ENCODE data around the gene RASSF10.

Gene RASSF10

DNA sequence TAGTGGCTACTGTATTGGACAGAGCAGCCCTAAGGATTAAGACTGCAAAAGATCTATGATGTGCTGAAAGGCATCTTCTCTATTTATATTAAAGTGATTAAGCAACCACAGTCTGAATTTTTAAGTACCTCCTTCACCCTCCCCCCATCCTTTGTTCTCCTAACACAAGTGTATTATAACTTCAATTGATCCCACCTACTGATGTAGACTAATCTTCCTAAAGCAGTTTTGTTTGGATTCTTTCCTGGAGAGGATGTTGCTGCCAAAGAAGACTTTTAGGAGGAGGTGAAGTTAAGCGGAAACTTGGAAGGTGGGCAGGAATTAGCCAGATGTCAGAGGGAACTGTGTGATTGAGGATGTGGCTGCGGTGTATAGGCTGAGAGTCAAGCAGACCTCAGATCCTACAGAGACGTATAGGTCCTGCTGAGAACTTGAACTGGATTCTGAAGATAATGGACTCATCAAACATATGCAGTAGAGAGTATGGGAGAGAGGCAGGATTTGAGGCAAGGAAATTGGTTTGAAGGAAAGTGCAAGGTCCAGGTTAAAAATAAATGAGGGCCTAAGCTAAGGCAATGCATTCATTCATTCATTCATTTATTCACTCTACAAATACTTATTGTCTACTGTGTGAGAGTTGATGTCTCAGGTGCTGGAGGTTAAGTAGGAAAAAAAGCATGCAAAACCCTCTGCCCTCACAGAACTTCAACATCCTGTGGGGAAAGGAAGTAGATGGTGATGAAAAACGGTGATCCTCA is 5.2 kb upstream of the RASSF10 start:
- H3K27me3 ChIP-seq (ENCODE audit: insufficient read depth, poor library complexity, severe bottlenecking), result peaks cover 17% of the 10 kb centered on the region
- TF ChIP-seq, protein P1, sequence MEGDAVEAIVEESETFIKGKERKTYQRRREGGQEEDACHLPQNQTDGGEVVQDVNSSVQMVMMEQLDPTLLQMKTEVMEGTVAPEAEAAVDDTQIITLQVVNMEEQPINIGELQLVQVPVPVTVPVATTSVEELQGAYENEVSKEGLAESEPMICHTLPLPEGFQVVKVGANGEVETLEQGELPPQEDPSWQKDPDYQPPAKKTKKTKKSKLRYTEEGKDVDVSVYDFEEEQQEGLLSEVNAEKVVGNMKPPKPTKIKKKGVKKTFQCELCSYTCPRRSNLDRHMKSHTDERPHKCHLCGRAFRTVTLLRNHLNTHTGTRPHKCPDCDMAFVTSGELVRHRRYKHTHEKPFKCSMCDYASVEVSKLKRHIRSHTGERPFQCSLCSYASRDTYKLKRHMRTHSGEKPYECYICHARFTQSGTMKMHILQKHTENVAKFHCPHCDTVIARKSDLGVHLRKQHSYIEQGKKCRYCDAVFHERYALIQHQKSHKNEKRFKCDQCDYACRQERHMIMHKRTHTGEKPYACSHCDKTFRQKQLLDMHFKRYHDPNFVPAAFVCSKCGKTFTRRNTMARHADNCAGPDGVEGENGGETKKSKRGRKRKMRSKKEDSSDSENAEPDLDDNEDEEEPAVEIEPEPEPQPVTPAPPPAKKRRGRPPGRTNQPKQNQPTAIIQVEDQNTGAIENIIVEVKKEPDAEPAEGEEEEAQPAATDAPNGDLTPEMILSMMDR (IDR thresholded peaks at IDR 0.05; ENCODE audit: insufficient read depth, low read length), result no peak
- no peak for TF ChIP-seq GABPA (IDR thresholded peaks at IDR 0.05; ENCODE audit: low read depth)
- no peak for TF ChIP-seq SPI1 (IDR thresholded peaks at IDR 0.05; ENCODE audit: borderline replicate concordance, low read depth)
- TF ChIP-seq, protein P2, sequence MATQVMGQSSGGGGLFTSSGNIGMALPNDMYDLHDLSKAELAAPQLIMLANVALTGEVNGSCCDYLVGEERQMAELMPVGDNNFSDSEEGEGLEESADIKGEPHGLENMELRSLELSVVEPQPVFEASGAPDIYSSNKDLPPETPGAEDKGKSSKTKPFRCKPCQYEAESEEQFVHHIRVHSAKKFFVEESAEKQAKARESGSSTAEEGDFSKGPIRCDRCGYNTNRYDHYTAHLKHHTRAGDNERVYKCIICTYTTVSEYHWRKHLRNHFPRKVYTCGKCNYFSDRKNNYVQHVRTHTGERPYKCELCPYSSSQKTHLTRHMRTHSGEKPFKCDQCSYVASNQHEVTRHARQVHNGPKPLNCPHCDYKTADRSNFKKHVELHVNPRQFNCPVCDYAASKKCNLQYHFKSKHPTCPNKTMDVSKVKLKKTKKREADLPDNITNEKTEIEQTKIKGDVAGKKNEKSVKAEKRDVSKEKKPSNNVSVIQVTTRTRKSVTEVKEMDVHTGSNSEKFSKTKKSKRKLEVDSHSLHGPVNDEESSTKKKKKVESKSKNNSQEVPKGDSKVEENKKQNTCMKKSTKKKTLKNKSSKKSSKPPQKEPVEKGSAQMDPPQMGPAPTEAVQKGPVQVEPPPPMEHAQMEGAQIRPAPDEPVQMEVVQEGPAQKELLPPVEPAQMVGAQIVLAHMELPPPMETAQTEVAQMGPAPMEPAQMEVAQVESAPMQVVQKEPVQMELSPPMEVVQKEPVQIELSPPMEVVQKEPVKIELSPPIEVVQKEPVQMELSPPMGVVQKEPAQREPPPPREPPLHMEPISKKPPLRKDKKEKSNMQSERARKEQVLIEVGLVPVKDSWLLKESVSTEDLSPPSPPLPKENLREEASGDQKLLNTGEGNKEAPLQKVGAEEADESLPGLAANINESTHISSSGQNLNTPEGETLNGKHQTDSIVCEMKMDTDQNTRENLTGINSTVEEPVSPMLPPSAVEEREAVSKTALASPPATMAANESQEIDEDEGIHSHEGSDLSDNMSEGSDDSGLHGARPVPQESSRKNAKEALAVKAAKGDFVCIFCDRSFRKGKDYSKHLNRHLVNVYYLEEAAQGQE (IDR thresholded peaks at IDR 0.05; ENCODE audit: insufficient replicate concordance, low read depth), result no peak
- TF ChIP-seq POLR2AphosphoS5 (IDR thresholded peaks at IDR 0.05; ENCODE audit: low read depth), result no peak
- H3K27ac ChIP-seq (replicated peaks), result no peak overlapping the region
- no peak for DNase-seq (ENCODE audit: low read depth in 1 of 2, low spot score in 1 of 2)
- no peak overlapping the region for H3K4me3 ChIP-seq (replicated peaks; ENCODE audit: insufficient read depth, low read length)

DNA sequence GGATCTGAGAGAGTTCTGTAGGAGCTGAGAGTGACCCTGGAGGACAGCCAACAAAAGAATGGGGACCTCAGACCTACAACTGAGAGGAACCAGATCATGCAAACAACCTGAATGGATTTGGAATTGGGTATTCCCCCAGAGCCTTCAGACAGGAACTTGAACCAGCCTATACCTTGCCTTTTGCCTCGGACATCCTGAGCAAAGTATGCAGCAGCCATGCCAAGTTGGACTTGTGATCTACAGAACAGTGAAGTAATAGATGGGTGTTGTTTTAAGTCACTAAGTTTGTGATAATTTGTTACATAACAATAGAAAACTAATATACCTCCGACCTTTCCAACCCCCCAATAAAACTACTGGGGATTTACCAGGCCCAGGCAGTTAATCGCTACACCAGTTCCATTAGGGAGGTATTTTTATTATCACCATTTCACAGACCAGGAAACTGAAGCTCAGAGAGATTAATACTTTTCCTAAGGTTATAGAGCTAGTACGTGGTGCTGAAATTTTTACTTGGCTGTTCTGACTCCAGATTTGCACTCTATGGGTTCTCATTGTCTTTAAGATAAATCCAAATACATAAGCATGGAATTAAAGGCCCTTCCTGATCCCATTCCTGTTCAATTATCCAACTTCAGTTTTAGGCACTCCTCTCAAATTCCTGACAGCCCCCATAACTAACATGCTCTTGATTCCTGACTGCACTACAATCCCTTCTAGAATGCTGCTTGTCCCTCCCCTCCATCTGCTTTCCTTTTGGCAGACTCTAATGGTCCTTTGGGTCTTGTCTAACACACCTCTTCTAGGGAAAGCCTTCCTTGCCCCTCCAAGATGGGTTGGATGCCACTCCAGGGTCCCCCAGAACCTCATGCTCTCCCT is 1.7 kb upstream of the RASSF10 start:
- H3K4me3 ChIP-seq (replicated peaks; ENCODE audit: insufficient read depth, low read length), result no peak overlapping the region
- no peak overlapping the region for H3K27ac ChIP-seq (replicated peaks)
- DNase-seq (ENCODE audit: low read depth in 1 of 2, low spot score in 1 of 2), result no peak

DNA sequence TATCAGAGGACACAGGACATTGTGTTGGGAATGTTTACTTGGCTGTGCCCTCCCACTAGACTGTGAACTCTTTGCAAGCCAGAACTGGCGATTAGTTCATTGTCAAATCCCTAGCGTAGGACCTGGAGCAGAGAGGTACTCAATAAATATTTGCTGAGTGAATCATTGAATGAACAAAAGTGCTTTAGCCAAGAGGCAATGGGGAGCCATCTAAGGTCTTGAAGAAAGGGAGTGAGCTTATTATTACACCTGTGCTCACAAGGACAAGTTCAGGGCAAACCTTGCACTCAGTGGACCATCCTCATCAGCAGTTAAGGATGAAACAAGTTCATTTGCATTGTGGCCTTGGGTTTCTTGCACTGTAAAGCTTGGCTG is 1.1 kb upstream of the RASSF10 start:
- Histone ChIP-seq H3K27ac (replicated peaks) (no peak overlapping the region), H3K27me3 (ENCODE audit: insufficient read depth, poor library complexity, severe bottlenecking) (peaks cover 46% of the 10 kb centered on the region), H3K4me3 (replicated peaks; ENCODE audit: insufficient read depth, low read length) (no peak overlapping the region)
- TF ChIP-seq, protein P2 (IDR thresholded peaks at IDR 0.05; ENCODE audit: insufficient replicate concordance, low read depth), result no peak
- no peak for TF ChIP-seq SPI1 (IDR thresholded peaks at IDR 0.05; ENCODE audit: borderline replicate concordance, low read depth)
- no peak for TF ChIP-seq GABPA (IDR thresholded peaks at IDR 0.05; ENCODE audit: low read depth)
- TF ChIP-seq POLR2AphosphoS5 (IDR thresholded peaks at IDR 0.05; ENCODE audit: low read depth), result no peak
- TF ChIP-seq, protein P1 (IDR thresholded peaks at IDR 0.05; ENCODE audit: insufficient read depth, low read length), result no peak
- DNase-seq (ENCODE audit: low read depth in 1 of 2, low spot score in 1 of 2), result no peak

More for the DNA sequence above, 1.7 kb upstream of the RASSF10 start:
- no peak for TF ChIP-seq SPI1 (IDR thresholded peaks at IDR 0.05; ENCODE audit: borderline replicate concordance, low read depth)
- no peak for TF ChIP-seq GABPA (IDR thresholded peaks at IDR 0.05; ENCODE audit: low read depth)
- TF ChIP-seq, protein P1 (IDR thresholded peaks at IDR 0.05; ENCODE audit: insufficient read depth, low read length), result no peak
- no peak for TF ChIP-seq POLR2AphosphoS5 (IDR thresholded peaks at IDR 0.05; ENCODE audit: low read depth)
- TF ChIP-seq, protein P2 (IDR thresholded peaks at IDR 0.05; ENCODE audit: insufficient replicate concordance, low read depth), result no peak
- peaks cover 39% of the 10 kb centered on the region for H3K27me3 ChIP-seq (ENCODE audit: insufficient read depth, poor library complexity, severe bottlenecking)
